SJSA1 (cell line): ENCODE data around the gene SPIN2B. TPM values are rescaled to one million over a fixed set of nuclear protein-coding genes. Genes with fewer than 3 reads are reported as not detected.
"Not testable (repeated sequence)": the region's sequence is repeated elsewhere in the genome, so short reads cannot be mapped to it uniquely, and the experiment has no call there.

Experiments used
- DNase-seq, 2 experiments: peaks; one replicate each; pipeline ENCODE4 v3.0.0-alpha.2; 2015 to 2020; ENCODE audit warnings: low spot score in 2 of 2, low read depth in 1 of 2
- H3K27ac ChIP-seq: fragments of 250-450 bp; sonication (Bioruptor Pico); 2 replicates; pipeline ENCODE4 v1.5.1; 2020; ENCODE audit warnings: mild to moderate bottlenecking, moderate library complexity
- H3K27me3 ChIP-seq: fragments of 250-450 bp; sonication (Bioruptor Pico); replicated peaks from 2 replicates; pipeline ENCODE4 v1.5.1; 2020; ENCODE audit warnings: mild to moderate bottlenecking, moderate library complexity
- H3K36me3 ChIP-seq: fragments of 250-450 bp; sonication (Bioruptor Pico); 2 replicates; pipeline ENCODE4 v1.5.1; 2020; ENCODE audit warnings: mild to moderate bottlenecking
- H3K4me1 ChIP-seq: fragments of 250-450 bp; sonication (Bioruptor Pico); replicated peaks from 2 replicates; pipeline ENCODE4 v1.6.1; 2021; ENCODE audit warnings: mild to moderate bottlenecking
- H3K4me3 ChIP-seq: fragments of 250-450 bp; sonication (Bioruptor Pico); 2 replicates; pipeline ENCODE4 v1.5.1; 2020; ENCODE audit warnings: mild to moderate bottlenecking
- H3K9me3 ChIP-seq: fragments of 250-450 bp; sonication (Bioruptor Pico); replicated peaks from 2 replicates; pipeline ENCODE4 v1.5.1; 2020; ENCODE audit warnings: mild to moderate bottlenecking
- total RNA-seq: library from RNA; depleted of rRNA; stranded (reverse); fragments of >200 nt; shearing (Covaris generic); gene quantifications from 2 replicates; pipeline ENCODE4 v1.2.3, GENCODE V29; 2014; rRNA removed

The SPIN2B gene
- total RNA-seq, 1 experiment from 2014 or later: 5.3 TPM

GRCh38 chrX:57120619-57121161, 658 bp downstream of the SPIN2B start:
- H3K4me3 ChIP-seq: peak overlapping the region; percentile 63
- H3K9me3 ChIP-seq, H3K27me3 ChIP-seq, H3K4me1 ChIP-seq, H3K36me3 ChIP-seq: not testable (repeated sequence)
- 0 out of 2 replicates have a peak overlapping the region, but pooled peaks have one; percentile 66 for H3K27ac ChIP-seq
- DNase-seq: peak in 1 of 2 experiments; percentile 4

DNA sequence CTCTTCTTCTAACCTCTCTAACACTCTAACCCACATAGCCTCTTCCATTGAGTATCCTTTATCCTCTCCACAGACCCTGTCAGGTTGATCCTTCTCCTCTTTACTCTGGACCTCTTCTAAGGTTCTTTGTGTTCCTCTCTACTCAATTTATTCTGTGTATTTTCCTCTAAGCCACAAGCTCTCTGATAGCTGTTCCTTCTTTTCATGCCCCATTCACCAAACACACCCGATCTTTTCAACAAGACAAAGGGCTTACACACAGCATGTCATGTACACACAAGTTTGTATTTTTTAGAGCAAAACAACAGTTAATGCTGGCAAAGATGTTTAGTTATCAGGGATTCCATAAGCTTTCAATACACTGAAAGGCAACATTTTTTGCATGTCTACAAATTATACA, 1.9 kb downstream of the SPIN2B start:
- no peak overlapping the region for H3K27ac ChIP-seq
- no peaks in the 10 kb centered on the region for H3K9me3 ChIP-seq
- DNase-seq: no peak
- H3K4me3 ChIP-seq: no peak overlapping the region
- no peaks in the 10 kb centered on the region for H3K27me3 ChIP-seq
- H3K36me3 ChIP-seq: no peaks in the 10 kb centered on the region
- no peaks in the 10 kb centered on the region for H3K4me1 ChIP-seq

DNA sequence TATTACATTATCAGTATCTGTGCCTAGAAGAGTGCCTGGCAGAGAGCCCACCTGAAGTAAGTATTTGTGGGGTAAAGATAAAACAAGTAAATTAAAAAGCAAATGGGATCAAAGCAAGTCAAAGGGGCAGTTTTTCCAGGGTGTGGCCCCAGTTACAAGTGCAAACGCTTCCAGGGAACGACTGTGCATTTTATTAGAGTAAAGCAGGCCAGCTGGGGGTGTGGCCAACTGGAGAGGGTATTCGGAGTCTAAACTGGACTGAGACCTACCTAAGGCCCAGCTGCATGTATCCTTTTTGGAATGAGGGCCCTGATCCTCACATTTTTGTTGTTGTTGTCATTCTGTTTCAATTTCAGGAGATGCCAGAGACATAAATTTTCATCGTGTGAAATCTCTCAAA, 3.8 kb downstream of the SPIN2B start:
- H3K4me1 ChIP-seq, H3K36me3 ChIP-seq, DNase-seq, H3K4me3 ChIP-seq, H3K27ac ChIP-seq, H3K9me3 ChIP-seq, H3K27me3 ChIP-seq: not testable (repeated sequence)

- no peak for DNase-seq
- Histone ChIP-seq H3K27me3 (no peaks in the 10 kb centered on the region), H3K4me1 (no peaks in the 10 kb centered on the region), H3K36me3 (no peaks in the 10 kb centered on the region), H3K27ac (no peak overlapping the region), H3K4me3 (no peak overlapping the region), H3K9me3 (no peaks in the 10 kb centered on the region)
Measured at GRCh38 chrX:57104921-57105398, 16.4 kb downstream of the SPIN2B start.

DNA sequence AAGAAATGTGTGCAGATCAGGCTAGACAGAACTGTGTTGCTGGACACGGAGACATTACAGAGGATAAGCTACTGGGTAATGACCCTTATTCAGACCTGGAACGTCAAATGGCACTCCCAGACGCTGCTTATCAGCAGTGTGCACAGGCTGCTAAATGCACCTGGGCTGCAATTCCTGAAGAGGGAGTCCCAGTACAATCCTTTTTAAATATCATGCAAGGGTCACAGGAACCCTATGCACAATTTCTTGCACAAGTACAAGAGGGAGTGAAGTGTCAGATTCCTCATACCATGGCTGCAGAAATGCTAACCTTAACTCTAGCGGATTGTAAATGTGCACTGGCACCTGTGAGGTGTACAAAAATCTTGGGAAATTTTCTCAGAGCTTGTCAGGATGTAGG, 16.9 kb downstream of the SPIN2B start:
- DNase-seq: no peak
- Histone ChIP-seq H3K27ac (no peak overlapping the region), H3K4me3 (no peak overlapping the region), H3K9me3 (no peaks in the 10 kb centered on the region), H3K4me1 (no peaks in the 10 kb centered on the region), H3K36me3 (no peaks in the 10 kb centered on the region), H3K27me3 (no peaks in the 10 kb centered on the region)

DNA sequence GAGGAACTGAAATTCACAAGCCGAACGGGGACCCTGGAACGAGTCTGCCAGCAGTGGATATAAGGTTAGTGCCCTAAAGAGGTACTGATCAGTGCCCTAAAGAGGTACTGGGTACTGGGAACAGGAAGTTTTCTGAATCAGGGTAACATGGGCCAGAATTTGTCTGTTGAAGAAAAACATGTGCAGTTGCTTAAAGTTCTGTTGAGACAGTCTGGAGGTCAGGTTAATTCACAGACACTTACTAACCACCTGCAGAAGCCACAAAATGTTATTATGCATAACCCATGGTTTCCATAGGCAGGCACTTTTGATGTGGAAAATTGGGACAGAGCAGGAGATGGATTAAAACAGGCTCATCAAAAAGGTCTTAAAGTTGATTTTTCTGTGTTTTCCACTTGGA, 17.9 kb downstream of the SPIN2B start:
- Histone ChIP-seq H3K4me3 (no peak overlapping the region), H3K9me3 (no peaks in the 10 kb centered on the region), H3K4me1 (no peaks in the 10 kb centered on the region), H3K27me3 (no peaks in the 10 kb centered on the region), H3K27ac (no peak overlapping the region), H3K36me3 (no peaks in the 10 kb centered on the region)
- no peak for DNase-seq

DNA sequence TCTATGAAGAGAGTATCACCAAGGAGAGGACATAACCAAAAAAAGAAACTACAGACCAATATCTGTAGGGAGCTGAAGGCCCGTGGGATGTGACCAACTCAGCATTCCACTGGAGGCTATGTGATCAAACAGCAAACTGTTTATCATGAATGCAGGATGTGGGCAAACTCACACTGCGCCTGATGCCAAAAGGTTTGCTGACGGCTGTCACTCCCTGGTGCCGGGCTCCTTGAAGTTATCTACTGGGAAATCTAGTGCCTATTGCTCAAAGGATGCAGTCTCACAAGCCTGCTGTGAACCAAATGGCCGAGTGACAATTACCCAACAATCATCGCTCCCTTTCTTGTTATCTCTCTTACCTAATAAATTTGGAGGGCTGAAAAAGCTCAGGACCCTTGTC, 18.4 kb downstream of the SPIN2B start:
- H3K27ac ChIP-seq, H3K9me3 ChIP-seq, DNase-seq: not testable (repeated sequence)

GRCh38 chrX:57083143-57083542, 38.2 kb downstream of the SPIN2B start:
- Histone ChIP-seq H3K9me3 (no peaks in the 10 kb centered on the region), H3K4me3 (no peak overlapping the region), H3K36me3 (no peaks in the 10 kb centered on the region), H3K27me3 (no peaks in the 10 kb centered on the region), H3K27ac (no peak overlapping the region), H3K4me1 (no peaks in the 10 kb centered on the region)
- no peak for DNase-seq

More for the DNA sequence above, 18.4 kb downstream of the SPIN2B start:
- H3K4me1 ChIP-seq, H3K36me3 ChIP-seq, H3K4me3 ChIP-seq, H3K27me3 ChIP-seq: not testable (repeated sequence)

DNA sequence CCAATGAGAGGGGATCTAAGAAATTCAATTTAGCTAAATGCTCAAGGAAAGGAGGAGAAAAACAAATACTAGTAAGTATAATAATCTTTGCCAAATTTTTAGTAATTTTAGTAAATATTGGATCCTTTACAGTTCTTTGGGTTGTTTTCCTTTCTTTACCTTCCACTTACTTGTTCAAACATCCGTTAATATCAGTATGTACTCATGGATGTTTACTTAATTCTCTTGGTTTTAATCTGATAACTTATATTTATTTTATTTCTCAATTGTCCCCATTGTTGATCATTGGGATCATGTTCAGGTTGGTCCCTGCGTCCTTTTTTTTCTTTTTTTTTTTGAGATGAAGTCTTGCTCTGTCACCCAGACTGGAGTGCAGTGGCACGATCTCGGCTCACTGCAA, 46.9 kb downstream of the SPIN2B start:
- no peak overlapping the region for H3K4me3 ChIP-seq
- H3K27ac ChIP-seq: no peak overlapping the region
- H3K4me1 ChIP-seq: no peaks in the 10 kb centered on the region
- H3K9me3 ChIP-seq: no peaks in the 10 kb centered on the region
- H3K36me3 ChIP-seq: no peaks in the 10 kb centered on the region
- H3K27me3 ChIP-seq: no peaks in the 10 kb centered on the region
- no peak for DNase-seq

DNA sequence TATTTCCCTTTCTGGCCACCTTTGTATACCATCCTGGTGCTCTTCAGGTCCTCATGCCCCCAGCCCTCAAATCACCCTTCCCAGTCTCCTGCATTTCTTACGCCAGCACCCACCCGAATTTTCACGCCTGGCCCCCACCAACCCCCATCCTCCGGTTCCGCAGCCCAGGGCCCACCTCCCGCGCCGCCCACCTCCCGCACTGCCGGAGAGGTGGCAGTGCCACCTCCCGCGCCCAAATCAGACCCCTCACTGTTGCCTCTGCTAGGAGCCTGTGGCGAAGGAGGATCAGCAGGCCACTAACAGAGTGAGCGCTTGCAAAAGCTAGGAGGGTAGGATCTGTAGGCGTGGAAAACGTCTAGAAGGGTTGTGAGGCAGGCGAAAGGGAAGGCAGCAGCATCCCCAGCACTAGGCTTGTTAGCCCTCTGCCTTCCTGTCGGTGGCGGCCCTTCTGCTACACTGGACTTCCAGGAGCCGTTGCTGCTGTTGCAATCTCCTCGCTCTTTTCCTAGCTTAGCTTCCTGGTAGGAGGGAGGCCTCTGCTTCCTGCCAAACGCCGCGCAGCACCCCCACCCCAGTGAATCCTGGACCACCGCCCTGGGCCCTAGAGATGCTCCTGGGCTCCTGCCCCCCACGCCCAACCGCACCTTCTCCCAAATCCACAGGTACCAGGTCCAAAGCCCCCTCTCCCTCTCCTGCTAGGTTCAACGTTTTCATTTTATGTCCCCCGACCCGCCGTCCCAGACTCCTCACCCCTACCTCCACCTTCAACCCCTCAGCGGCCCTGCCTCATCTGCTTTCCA, 51.0 kb downstream of the SPIN2B start:
- Histone ChIP-seq H3K27me3 (no peaks in the 10 kb centered on the region), H3K4me1 (no peaks in the 10 kb centered on the region), H3K4me3 (no peak overlapping the region), H3K9me3 (no peaks in the 10 kb centered on the region), H3K27ac (no peak overlapping the region), H3K36me3 (no peaks in the 10 kb centered on the region)
- DNase-seq: no peak

Other genes with a start within 250 kb of the SPIN2B start
- 4.1 and 6.9 TPM in 2 replicates for gene SPIN3, start 126.0 kb downstream of the SPIN2B start, total RNA-seq
- gene SPIN2A, start 15.8 kb upstream of the SPIN2B start, total RNA-seq: 0.13 TPM in 1 of 2 replicates, not detected in the other
- not detected in 2 replicates for gene FAAH2, start 165.2 kb upstream of the SPIN2B start, total RNA-seq